ENCODE measurements around the gene VPS8. TPM values are rescaled to one million over a fixed set of nuclear protein-coding genes. Genes with fewer than 3 reads are reported as not detected.

The VPS8 gene
- total and polyA plus RNA-seq, 9 of the 15 experiments (the other 6 are each of a cell fraction or from before 2014, with no cell fraction given) = 7.2 to 41.0 (median 28.3) TPM

DNA sequence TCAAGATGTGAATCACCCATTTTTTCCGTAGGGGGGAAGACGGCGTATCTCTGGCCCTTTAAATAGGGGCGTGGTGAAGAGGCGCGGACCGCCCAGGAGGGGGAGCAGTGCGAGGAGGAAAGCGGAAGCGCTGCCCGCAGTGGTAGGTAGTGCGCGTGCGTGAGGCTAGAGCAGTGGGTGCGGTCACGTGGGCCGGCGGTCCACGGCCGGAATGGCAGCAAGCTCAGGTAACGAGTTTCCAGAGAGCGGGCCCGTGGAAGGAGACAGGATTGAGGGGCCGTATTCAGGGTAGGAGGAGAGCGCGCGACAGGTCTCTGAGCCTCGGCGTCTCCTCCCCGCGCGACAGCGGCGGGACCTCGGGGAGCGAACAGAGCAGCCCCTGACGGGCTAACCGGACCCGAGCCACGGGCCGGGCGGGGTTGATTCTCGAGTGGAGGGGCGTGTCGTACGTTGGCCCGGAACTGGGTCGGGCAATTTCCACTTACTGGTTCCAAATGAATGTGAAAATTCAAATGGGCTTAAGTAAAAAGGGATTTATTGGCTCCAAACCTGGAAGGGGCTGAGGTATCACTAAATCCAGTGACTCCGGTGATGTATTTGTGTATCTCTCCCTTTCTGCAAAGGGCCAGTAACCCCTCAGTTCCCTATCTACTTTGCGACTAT lies at the start of gene VPS8 (continued):
- TF ChIP-seq TAF1 (IDR thresholded peaks at IDR 0.05; ENCODE audit: control insufficient read depth, extremely low read depth, insufficient read depth, low read length, severe bottlenecking) (peak; percentile 67), HNRNPLL (IDR thresholded peaks at IDR 0.05; ENCODE audit: low read depth, low read length, poor library complexity, severe bottlenecking) (peak; percentile 76), POLR2H (tag; IDR thresholded peaks at IDR 0.05; ENCODE audit: low read depth) (0 out of 2 replicates have a peak, but pooled peaks have one; percentile 33), FOXK2 (conservative IDR thresholded peaks at IDR 0.05 in 1 of 2, IDR thresholded peaks at IDR 0.05 in 1 of 2; ENCODE audit: low read depth in 2 of 2) (peak; percentile 21 to 68; a peak in 1 of 4 replicates), USF1 (CRISPR knock-in tag; IDR thresholded peaks at IDR 0.05) (peak; percentile 99), FIP1L1 (IDR thresholded peaks at IDR 0.05; ENCODE audit: low read depth, low read length, poor library complexity, severe bottlenecking) (peak; percentile 45), ZKSCAN3 (CRISPR knock-in tag; IDR thresholded peaks at IDR 0.05) (no peak), PML (IDR thresholded peaks at IDR 0.05; ENCODE audit: low read length) (0 out of 2 replicates have a peak, but pooled peaks have one; percentile 59), SMC3 (conservative IDR thresholded peaks at IDR 0.05; ENCODE audit: insufficient read depth, low read depth, low read length) (no peak), ZNF143 (CRISPR knock-in tag; IDR thresholded peaks at IDR 0.05) (no peak), SNRNP70 (optimal IDR thresholded peaks at IDR 0.05; ENCODE audit: low read depth, low read length) (no peak), ZNF253 (CRISPR knock-in tag; conservative IDR thresholded peaks at IDR 0.05) (no peak), ZKSCAN8 (CRISPR knock-in tag; IDR thresholded peaks at IDR 0.05) (no peak), HDAC1 (IDR thresholded peaks at IDR 0.05) (peak in 1 of 2 experiments; percentile 90; a peak in 2 of 4 replicates), ETV1 (tag; conservative IDR thresholded peaks at IDR 0.05; ENCODE audit: low read depth) (peak; percentile 5; the same call in 1 of the 2 replicates), SAFB (IDR thresholded peaks at IDR 0.05; ENCODE audit: borderline replicate concordance, low read depth, low read length) (peak; percentile 85), MEIS2 (IDR thresholded peaks at IDR 0.05; ENCODE audit: partially characterized antibody) (peak; percentile 62), CAMTA2 (CRISPR knock-in tag; conservative IDR thresholded peaks at IDR 0.05) (no peak), BHLHE40 (IDR thresholded peaks at IDR 0.05; ENCODE audit: low read length) (peak; percentile 78), BCOR (IDR thresholded peaks at IDR 0.05) (no peak), ELF4 (CRISPR knock-in tag; IDR thresholded peaks at IDR 0.05) (peak; percentile 91), EP400 (IDR thresholded peaks at IDR 0.05) (peak; percentile 66), NFIC (IDR thresholded peaks at IDR 0.05) (peak; percentile 36; the same call in 1 of the 2 replicates)
- TF ChIP-seq, protein P1, sequence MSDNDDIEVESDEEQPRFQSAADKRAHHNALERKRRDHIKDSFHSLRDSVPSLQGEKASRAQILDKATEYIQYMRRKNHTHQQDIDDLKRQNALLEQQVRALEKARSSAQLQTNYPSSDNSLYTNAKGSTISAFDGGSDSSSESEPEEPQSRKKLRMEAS (CRISPR knock-in tag; IDR thresholded peaks at IDR 0.05) = peak; percentile 72
- TF ChIP-seq, protein P2, sequence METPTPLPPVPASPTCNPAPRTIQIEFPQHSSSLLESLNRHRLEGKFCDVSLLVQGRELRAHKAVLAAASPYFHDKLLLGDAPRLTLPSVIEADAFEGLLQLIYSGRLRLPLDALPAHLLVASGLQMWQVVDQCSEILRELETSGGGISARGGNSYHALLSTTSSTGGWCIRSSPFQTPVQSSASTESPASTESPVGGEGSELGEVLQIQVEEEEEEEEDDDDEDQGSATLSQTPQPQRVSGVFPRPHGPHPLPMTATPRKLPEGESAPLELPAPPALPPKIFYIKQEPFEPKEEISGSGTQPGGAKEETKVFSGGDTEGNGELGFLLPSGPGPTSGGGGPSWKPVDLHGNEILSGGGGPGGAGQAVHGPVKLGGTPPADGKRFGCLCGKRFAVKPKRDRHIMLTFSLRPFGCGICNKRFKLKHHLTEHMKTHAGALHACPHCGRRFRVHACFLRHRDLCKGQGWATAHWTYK (CRISPR knock-in tag; IDR thresholded peaks at IDR 0.05) = peak; percentile 80; the same call in 1 of the 2 replicates
- TF ChIP-seq, protein P3, sequence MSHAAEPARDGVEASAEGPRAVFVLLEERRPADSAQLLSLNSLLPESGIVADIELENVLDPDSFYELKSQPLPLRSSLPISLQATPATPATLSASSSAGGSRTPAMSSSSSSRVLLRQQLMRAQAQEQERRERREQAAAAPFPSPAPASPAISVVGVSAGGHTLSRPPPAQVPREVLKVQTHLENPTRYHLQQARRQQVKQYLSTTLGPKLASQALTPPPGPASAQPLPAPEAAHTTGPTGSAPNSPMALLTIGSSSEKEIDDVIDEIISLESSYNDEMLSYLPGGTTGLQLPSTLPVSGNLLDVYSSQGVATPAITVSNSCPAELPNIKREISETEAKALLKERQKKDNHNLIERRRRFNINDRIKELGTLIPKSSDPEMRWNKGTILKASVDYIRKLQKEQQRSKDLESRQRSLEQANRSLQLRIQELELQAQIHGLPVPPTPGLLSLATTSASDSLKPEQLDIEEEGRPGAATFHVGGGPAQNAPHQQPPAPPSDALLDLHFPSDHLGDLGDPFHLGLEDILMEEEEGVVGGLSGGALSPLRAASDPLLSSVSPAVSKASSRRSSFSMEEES (CRISPR knock-in tag; IDR thresholded peaks at IDR 0.05) = peak; percentile 95

Measured in K562 (cell line).